ENCODE measurements around the gene TMEM87A. TPM values are rescaled to one million over a fixed set of nuclear protein-coding genes. Genes with fewer than 3 reads are reported as not detected.
"Not testable (repeated sequence)": the region's sequence is repeated elsewhere in the genome, so short reads cannot be mapped to it uniquely, and the experiment has no call there.

The TMEM87A gene
- total RNA-seq, 1 donor from 2014 or later: 44.8 TPM

GRCh38 chr15:42231088-42231487 lies 42.1 kb downstream of the TMEM87A start:
- TF ChIP-seq, protein P1, sequence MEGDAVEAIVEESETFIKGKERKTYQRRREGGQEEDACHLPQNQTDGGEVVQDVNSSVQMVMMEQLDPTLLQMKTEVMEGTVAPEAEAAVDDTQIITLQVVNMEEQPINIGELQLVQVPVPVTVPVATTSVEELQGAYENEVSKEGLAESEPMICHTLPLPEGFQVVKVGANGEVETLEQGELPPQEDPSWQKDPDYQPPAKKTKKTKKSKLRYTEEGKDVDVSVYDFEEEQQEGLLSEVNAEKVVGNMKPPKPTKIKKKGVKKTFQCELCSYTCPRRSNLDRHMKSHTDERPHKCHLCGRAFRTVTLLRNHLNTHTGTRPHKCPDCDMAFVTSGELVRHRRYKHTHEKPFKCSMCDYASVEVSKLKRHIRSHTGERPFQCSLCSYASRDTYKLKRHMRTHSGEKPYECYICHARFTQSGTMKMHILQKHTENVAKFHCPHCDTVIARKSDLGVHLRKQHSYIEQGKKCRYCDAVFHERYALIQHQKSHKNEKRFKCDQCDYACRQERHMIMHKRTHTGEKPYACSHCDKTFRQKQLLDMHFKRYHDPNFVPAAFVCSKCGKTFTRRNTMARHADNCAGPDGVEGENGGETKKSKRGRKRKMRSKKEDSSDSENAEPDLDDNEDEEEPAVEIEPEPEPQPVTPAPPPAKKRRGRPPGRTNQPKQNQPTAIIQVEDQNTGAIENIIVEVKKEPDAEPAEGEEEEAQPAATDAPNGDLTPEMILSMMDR (IDR thresholded peaks at IDR 0.05): no peak
- H3K4me1 Mint-ChIP-seq (ENCODE audit: unreplicated experiment): no peaks in the 10 kb centered on the region
- H3K9me3 Mint-ChIP-seq (ENCODE audit: unreplicated experiment): no peaks in the 10 kb centered on the region
- no peak overlapping the region for H3K27ac Mint-ChIP-seq (ENCODE audit: unreplicated experiment)
- no peaks in the 10 kb centered on the region for H3K27me3 Mint-ChIP-seq (ENCODE audit: unreplicated experiment)
- peaks cover 50% of the 10 kb centered on the region for H3K36me3 Mint-ChIP-seq (ENCODE audit: unreplicated experiment)
- DNase-seq (ENCODE audit: extremely low spot score, unreplicated experiment): no peak
- H3K4me3 Mint-ChIP-seq (ENCODE audit: unreplicated experiment): no peak overlapping the region

DNA sequence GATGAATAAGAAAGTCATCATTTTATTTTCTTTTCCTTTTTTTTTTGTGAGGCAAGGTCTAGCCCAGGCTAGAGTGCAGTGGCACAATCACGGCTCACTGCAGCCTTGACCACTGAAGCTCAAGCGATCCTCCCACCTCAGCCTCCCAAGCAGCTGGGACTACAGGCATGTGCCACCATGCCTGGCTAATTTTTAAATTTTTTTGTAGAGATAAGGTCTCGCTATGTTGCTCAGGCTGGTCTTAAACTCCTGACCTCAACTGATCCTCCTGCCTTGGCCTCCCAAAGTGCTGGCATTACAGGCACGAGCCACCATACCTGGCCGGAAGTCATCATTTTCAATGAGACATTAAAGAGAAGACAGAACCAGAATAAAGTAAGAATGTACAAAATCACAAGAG lies 44.3 kb downstream of the TMEM87A start:
- not testable (repeated sequence) for H3K27ac Mint-ChIP-seq (ENCODE audit: unreplicated experiment); H3K4me3 Mint-ChIP-seq (ENCODE audit: unreplicated experiment); H3K27me3 Mint-ChIP-seq (ENCODE audit: unreplicated experiment); H3K4me1 Mint-ChIP-seq (ENCODE audit: unreplicated experiment); DNase-seq (ENCODE audit: extremely low spot score, unreplicated experiment); H3K9me3 Mint-ChIP-seq (ENCODE audit: unreplicated experiment)
- peaks cover 49% of the 10 kb centered on the region for H3K36me3 Mint-ChIP-seq (ENCODE audit: unreplicated experiment)

- H3K27me3 Mint-ChIP-seq (ENCODE audit: unreplicated experiment): no peaks in the 10 kb centered on the region
- no peaks in the 10 kb centered on the region for H3K9me3 Mint-ChIP-seq (ENCODE audit: unreplicated experiment)
- DNase-seq (ENCODE audit: extremely low spot score, unreplicated experiment): no peak
- H3K27ac Mint-ChIP-seq (ENCODE audit: unreplicated experiment): no peak overlapping the region
- H3K4me1 Mint-ChIP-seq (ENCODE audit: unreplicated experiment): no peaks in the 10 kb centered on the region
- peaks cover 48% of the 10 kb centered on the region for H3K36me3 Mint-ChIP-seq (ENCODE audit: unreplicated experiment)
- TF ChIP-seq, protein P1 (IDR thresholded peaks at IDR 0.05): no peak
- no peak overlapping the region for H3K4me3 Mint-ChIP-seq (ENCODE audit: unreplicated experiment)
These were observed 45.2 kb downstream of the TMEM87A start for GRCh38 chr15:42228036-42228435.

- TF ChIP-seq, protein P1 (IDR thresholded peaks at IDR 0.05): no peak
- Mint-ChIP-seq H3K4me1 (ENCODE audit: unreplicated experiment) (no peaks in the 10 kb centered on the region), H3K4me3 (ENCODE audit: unreplicated experiment) (no peak overlapping the region), H3K27ac (ENCODE audit: unreplicated experiment) (no peak overlapping the region), H3K9me3 (ENCODE audit: unreplicated experiment) (no peaks in the 10 kb centered on the region), H3K27me3 (ENCODE audit: unreplicated experiment) (no peaks in the 10 kb centered on the region), H3K36me3 (ENCODE audit: unreplicated experiment) (peaks cover 39% of the 10 kb centered on the region)
- DNase-seq (ENCODE audit: extremely low spot score, unreplicated experiment): no peak
These were observed 46.6 kb downstream of the TMEM87A start for GRCh38 chr15:42226648-42227047.

- Mint-ChIP-seq H3K27ac (ENCODE audit: unreplicated experiment) (no peak overlapping the region), H3K9me3 (ENCODE audit: unreplicated experiment) (no peaks in the 10 kb centered on the region), H3K4me1 (ENCODE audit: unreplicated experiment) (no peaks in the 10 kb centered on the region), H3K4me3 (ENCODE audit: unreplicated experiment) (no peak overlapping the region), H3K27me3 (ENCODE audit: unreplicated experiment) (no peaks in the 10 kb centered on the region), H3K36me3 (ENCODE audit: unreplicated experiment) (peaks cover 58% of the 10 kb centered on the region)
- DNase-seq (ENCODE audit: extremely low spot score, unreplicated experiment): no peak
- TF ChIP-seq, protein P1 (IDR thresholded peaks at IDR 0.05): no peak
These were observed 53.0 kb downstream of the TMEM87A start for GRCh38 chr15:42220216-42220615.
